GM19467 (cell line): ENCODE results near the gene KHNYN.
A peak's percentile ranks its signal among the peaks of the same experiment; 100 is the strongest.
"Not testable (repeated sequence)": the region's sequence is repeated elsewhere in the genome, so short reads cannot be mapped to it uniquely, and the experiment has no call there.

Experiments used
- ATAC-seq: cut with Tn5 transposase; IDR thresholded peaks from one replicate; pipeline ENCODE4 v1.9.1; 2021; ENCODE audit warnings: mild to moderate bottlenecking, moderate library complexity; ENCODE audit not compliant: unreplicated experiment

The KHNYN gene

GRCh38 chr14:24437020-24437735, 7.4 kb downstream of the KHNYN start:
- ATAC-seq, result no peak

DNA sequence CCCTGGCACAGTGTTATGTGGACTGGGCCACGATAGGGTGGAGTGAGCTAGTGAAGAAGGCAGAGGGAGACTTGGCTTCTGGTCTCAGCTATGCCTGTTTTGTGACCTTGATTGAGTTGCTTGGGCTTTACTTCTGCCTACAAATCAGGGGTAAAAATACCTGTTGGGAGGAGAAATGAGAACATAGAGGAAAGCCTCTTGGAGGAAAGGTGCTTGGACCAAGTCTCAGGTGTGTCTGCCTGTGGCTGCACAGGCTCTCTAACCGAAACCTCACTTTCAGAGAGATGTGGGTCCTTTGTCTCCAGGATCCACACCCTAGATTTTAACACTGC, 7.9 kb downstream of the KHNYN start:
- ATAC-seq, result no peak

GRCh38 chr14:24438223-24439097, 8.7 kb downstream of the KHNYN start:
- ATAC-seq, result no peak

DNA sequence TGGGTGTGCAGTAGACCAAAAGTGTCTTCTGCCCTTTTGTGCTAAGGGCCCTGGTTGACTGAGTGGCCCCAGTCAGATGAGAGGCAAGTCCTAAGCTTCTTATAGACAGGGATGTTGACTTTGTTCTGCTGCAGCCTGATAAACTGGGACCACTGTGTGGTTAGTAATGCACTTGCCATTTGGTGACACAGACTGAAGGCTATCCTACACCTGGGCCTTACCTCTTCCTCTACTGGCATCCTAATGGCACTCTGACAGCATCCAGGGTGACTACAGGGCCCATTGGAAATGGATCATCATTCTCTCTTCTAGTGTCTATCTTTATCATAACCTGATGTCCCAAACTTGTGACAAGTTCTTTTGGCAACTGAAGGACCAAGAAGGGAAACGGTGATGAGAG, 9.5 kb downstream of the KHNYN start:
- ATAC-seq, result no peak

- ATAC-seq, result no peak
These were observed 10.3 kb downstream of the KHNYN start for GRCh38 chr14:24439830-24440605.

GRCh38 chr14:24440606-24441399, 11.0 kb downstream of the KHNYN start:
- no peak for ATAC-seq

DNA sequence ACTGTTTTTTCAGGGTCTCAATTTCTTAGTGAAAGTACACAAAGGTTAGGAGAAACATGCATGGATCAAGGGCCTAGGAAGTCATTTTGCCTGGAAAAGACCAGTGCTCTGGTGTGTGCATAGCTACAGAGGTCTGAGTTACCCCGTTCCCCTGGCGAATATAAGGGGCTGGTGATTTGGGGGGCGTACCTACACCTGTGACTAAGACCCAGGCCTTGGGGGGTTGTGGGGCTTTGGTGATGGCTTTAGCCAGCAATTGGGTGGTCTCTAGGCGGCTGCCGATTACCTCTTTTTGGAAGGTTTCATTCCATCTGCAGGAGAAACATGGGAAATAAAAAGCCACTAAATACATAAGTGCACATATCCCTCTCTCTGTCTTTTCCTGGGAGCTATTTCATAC, 11.7 kb downstream of the KHNYN start:
- no peak for ATAC-seq

- ATAC-seq, result no peak
These were observed 12.1 kb downstream of the KHNYN start for GRCh38 chr14:24441904-24442239.

- ATAC-seq, result peak; percentile 90
These were observed 12.7 kb downstream of the KHNYN start, which contains the start of gene SDR39U1 for GRCh38 chr14:24442240-24443052. SDR39U1 (minus strand) TSS chr14:24442776; CDS start chr14:24442769, 7 bp downstream.

- ATAC-seq, result no peak
These were observed 13.4 kb downstream of the KHNYN start for GRCh38 chr14:24443053-24443665.

DNA sequence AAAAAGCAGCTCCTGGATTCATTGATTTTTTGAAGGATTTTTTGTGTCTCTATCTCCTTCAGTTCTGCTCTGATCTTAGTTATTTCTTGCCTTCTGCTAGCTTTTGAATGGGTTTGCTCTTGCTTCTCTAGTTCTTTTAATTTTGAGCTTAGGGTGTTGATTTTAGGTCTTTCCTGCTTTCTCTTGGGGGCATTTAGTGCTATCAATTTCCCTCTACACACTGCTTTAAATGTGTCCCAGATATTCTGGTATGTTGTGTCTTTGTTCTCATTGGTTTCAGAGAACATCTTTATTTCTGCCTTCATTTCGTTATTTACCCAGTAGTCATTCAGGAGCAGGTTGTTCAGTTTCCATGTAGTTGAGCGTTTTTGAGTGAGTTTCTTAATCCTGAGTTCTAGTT, 21.1 kb downstream of the KHNYN start:
- ATAC-seq, result not testable (repeated sequence)

- ATAC-seq, result no peak
These were observed 27.2 kb downstream of the KHNYN start for GRCh38 chr14:24456980-24457379.

DNA sequence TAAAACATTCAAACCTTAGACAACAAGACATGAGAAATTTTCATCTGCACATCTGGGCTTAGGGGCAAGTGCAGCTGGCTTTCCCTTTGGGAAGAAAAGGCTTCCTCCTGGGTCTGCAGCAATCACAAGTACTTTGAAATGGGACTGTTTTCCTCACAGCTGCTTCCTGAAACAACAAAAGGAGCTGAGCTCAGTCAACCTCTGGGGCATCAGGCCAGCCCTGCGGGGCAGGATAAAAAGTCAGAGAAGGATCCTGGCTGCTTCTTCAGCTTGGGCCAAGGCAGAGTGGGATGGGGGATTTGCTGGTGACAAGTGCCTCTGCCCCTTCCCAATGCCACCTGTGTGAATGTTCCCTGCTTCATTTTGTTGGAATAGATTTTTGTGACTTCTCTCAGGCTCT, 29.0 kb downstream of the KHNYN start:
- ATAC-seq, result no peak

GRCh38 chr14:24459331-24459730, 29.6 kb downstream of the KHNYN start:
- ATAC-seq, result no peak

DNA sequence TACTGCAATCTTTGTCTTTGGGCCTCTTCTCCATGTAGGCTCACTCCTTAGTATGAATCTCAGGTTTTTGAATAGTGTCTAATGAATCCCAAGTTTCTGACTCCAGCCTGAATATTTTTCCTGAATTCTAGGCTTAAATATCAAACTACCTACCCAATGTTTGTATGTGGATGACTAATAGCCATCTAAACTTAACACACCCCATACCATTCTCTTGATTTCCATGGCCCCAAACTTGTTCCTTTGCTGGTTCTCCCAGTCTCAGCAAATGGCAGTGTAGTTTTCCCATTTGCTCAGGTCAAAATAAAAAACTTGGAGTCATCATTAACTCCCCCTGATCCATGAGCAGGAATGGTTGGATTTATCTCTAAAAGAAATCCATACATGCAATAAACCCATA, 31.6 kb downstream of the KHNYN start:
- ATAC-seq, result no peak

DNA sequence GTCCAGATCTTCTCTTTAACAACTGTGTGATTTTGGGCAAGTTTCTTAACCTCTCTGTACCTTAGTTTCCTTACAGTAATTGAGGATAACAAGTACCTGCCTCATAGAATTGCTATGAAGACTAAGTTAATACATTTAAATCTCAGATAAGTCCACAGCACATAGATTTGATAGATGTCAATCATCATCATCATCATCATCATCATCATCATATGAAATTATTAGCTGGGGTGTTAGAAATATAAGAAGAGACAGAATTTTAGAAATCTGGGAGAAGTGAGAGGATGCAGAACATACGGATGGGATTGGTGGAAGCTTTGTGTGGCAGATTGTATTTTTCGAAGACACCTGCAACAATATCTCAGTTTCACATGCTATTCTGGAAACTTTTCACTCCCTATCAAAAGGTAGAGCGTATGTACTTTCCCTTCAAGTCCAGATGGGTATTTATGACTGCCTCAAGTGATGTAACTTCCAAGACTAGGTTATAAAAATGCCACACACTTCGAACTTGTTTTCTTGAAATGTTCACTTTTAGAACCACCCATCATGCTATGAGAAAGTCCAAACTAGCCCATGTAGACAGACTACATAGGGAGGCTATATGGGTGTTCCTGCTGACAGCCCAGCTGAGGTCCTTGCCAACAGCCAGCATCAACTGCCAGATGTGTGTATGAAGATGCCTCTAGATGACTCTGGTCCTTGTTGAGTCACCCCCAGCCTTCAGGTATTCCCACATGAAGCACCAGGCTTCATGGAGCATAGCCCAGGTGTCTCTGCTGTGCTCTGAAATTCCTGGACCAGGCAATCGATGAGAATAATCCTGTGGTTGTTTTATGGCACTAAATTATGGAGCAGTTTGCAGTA, 33.5 kb downstream of the KHNYN start:
- no peak for ATAC-seq

DNA sequence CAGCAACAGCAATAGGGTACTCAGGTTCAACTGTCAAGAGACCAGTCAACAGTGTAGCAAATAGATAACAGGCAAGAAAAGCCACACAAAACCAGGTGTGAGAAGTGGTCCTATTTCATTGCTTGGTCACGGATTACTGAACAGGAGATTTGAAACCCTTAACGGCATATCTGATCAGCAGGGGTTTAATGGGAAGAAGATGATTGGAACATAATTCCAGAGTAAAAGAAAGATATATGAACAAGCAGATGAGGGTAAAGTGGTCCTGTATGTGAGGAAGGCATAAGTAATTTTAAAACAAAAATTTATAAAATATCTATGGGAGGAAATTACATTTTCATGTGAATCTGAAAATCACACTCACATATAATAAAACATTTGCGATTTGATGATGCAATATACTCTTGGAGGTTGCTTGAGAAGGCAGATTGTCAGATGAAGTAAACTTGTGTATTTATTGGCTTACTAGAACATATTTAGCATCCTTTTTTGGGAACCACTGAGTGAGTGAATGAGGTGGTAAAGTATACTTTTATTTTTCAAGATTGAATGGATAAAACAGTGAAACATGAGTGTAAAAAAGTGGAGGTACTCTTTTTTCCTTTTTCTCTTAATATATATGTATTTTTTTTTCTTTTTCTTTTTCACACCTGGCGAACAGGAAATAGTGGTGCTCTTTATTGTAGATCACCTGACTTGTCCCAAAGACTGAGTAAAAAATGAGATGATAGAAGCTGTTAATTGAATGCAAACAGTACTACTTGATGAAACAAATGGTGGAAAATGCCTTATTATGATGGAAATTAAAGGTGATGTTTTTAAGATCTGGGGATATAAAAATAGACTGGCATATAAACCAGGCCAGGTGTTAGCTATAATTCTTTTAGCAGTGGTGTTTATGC, 34.4 kb downstream of the KHNYN start:
- no peak for ATAC-seq

DNA sequence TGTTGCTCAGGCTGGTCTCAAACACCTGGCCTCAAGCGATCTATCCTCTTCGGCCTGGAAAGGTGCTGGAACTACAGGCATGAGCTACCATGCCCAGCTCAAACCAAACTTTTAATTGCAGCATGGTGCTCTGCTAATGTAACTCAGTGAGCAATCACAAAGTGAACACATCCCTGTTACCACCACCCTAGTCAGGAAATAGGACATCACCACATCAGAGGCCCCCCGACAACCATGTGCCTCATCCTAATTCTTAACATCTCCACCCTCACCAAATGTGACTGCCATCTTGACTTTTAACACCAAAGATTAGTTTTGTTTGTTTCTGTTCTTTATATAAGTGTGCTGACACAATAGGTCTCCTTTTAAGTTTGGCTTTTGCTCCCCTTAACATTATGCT, 35.6 kb downstream of the KHNYN start:
- no peak for ATAC-seq
